NCI-H510A treated with DMSO at 0.1 percent for 48 hours (cell line): ENCODE results near the gene OLFML3.
"Not testable (repeated sequence)": the region's sequence is repeated elsewhere in the genome, so short reads cannot be mapped to it uniquely, and the experiment has no call there.

Experiments
- DNase-seq: peaks from one replicate; lab custom pipeline; 2025; lab: John Stamatoyannopoulos, UW

Gene OLFML3

DNA sequence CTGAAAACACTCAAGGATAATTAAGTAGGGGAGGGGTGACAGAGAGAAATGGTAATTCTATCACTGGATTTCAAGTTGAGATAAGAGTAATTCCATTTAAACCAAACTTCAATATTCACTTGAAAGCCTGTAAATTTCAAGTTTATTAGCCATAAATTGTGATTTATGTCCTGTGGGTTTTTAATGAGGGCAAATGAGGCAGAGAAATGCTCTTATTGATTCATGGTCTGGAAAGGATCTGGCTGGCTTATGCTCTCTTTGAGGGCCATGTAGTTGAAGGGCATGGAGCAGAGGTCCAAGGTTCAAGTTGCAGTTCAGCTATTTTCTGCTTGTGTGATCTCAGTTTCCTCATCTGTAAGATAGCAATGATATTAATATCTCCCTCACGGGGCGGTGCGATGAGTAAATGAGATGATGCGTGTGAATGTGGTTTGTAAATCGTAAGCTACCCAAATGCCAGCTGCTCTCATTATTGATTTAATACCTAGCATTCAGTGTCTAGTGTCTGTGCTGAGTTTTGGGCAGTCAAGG is 12.3 kb downstream of the OLFML3 start:
- DNase-seq, result no peak

DNA sequence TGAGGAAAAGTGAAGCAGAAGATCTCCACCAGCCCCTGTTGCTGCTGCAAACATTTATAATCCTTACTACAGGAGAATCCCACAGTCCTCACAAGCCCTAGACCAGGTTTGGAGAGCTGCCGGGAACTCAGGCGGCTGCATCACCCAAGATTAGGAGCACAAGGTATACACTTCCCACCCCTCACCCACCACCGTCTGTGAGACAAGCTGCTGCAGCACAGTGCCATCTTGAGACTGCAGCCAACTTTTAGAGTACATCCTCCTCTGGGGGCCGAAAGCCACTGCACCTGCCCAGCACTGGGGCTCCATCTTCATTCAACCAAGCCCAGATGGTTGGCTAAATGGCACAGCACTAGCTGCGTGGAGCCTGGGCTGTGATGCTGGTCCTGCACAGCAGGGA is 13.8 kb downstream of the OLFML3 start:
- DNase-seq, result no peak

DNA sequence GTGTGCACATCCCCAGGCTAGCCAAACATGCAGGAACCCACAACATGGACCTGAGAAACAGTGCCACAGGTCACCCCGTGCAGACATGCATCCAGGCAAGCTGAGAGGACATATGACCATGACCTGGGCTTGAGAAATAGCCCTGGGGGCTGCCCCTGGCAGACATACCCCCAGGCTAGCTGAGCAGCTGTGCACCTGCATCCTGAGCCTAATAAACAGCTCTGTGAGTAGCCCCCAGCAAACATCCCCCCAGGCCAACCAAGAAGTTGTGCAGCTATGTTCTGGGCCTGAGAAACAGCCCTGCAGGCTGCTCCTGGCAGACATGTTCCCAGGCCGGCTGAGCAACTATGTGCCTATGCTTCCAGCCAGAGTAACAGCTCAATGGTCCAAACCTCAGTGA is 14.5 kb downstream of the OLFML3 start:
- DNase-seq, result no peak

DNA sequence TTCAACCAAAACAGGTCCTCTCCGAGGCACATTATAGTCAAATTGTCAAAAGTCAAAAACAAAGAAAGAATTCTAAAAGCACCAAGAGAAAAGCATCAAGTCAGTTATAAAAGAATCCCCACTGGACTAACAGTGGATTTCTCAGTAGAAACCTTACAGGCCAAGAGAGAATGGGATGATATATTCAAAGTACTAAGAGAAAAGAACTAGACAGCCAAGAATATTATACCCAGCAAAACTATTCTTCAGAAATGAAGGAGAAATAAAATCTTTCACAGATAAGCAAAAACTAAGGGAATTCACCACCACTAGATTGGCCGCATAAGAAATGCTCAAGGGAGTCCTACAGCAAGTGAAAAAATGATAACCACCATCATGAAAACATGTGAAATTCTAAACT is 16.1 kb downstream of the OLFML3 start:
- DNase-seq, result no peak

DNA sequence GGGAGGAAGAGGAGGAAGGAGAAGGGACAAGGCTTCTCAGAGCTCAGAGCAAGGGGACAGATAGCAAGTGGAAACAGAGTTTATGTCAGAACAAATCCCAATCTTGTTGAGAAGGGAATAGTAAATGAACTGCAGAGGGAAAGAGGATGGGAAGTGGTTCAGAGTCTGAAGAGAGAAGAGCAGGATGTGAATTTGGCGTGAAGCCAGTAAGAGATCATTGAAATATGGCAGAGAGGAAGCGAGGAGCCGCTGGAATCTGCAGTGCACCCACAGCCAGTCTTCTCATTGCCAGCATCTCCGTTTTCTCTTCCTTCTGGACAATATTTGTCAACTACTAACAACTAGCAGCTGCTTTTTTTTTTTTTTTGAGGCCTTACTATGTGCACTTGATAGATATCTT is 19.1 kb downstream of the OLFML3 start:
- DNase-seq, result peak; percentile 68

DNA sequence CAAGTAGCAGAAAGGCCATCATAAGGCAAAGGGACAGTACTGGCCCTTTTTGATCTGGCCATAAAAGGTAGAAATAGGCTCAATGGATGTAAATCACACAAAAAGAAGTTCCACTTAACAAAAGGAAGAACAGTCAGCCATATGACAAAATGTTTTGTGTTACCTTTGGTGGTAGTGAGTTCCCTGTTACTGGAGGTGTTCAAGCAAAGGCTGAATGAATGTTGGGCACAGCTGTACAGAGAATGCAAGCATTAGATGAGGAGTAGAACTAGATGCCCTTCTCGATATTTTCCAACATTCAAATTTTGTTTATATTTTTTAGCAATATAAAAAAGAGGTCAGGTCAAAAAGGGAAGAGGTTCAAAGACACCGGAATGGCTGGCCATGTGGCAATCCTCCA is 20.0 kb downstream of the OLFML3 start:
- no peak for DNase-seq

DNA sequence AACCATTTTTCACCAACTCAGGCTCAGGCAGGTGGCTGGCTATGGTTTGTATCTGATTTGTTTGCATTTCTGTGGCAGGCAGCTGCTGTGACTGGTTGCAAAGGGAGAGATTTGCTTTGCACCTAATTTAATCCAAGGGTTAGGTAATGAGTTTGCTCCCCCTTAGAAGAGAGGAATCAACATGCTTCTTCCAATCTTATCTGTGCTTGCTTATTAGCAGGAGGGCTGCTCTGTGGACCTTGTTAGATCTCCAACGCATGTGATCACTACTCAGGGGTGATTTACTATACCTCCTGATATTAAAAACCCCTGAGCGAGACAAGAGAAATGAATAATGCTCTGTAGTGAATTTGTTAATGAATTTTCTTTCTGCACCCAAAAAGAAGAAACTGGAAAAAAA is 20.5 kb downstream of the OLFML3 start:
- DNase-seq, result peak; percentile 21

DNA sequence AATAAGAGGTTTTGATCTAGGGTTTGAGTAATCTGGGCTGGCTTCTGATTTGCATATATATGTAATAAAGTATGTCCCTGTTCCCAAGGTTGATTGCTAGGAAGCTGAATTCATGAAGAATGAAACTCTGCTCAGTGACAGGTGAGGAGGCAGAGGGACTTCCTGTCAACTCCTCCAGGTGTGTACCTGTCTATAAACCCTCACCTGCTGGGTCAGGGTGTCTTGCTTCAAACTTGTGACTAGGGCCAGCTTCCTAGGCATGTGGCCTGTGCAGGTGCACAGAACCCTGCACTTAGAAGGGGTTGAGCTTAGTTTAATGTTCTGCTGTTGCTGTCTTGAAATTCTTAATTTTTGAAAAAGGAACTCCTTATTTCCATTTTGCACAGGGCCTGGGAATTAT is 21.1 kb downstream of the OLFML3 start:
- DNase-seq, result peak; percentile 26

DNA sequence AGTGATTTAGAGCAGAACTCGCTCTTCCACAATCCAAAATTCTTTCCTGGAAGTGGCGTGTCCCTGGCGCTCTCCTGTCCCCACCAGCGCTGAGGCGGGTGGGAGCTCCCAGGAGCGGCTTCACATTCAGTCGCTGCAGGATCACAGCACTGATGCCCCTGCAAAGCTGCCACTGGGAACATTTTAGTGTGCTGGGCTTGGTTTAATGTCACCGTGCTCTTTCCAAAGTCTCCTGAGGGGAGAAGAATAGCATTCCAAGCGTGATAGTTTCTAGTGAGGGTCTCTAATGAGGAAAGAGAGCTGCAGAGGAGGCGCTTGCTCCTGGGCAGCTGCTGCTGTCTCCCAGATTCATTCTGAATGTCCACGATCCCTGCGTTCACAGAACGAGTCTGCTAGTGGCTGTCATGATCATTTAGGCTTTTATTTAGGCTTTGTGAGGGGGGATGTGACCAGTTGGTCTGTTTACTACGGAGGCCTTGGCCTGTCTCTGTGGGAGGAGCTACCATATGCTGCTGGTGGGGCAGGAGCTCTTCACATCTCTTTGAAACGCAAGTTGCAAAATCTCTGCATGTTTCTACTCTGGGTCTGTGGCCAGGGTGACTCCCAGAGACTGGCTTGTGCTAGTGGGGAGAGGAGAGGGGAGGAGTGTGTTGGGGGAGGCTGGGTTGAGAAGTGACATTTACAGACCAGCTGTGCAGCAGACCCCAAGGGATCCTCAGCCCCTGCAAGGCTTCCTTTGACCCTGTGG is 23.4 kb downstream of the OLFML3 start:
- DNase-seq, result no peak

DNA sequence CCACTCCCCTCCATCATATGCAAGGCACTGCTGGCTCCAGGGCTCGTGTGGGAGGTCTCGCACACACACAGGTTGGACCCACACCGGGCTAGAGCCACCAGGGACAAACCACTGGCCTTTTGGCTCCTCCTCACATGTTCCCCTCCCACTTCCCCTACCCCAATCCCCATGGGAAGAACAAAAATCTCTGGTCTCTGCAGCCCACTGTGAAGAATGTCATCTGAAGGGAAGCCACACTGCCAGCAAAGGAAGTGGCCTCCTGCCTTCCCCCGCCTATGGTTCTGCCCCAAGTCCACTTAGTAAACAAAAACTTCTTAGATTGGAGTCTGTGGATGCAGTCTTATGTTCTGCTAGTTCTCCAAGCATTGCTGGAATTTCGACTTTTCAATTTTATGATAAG is 24.2 kb downstream of the OLFML3 start:
- no peak for DNase-seq

DNA sequence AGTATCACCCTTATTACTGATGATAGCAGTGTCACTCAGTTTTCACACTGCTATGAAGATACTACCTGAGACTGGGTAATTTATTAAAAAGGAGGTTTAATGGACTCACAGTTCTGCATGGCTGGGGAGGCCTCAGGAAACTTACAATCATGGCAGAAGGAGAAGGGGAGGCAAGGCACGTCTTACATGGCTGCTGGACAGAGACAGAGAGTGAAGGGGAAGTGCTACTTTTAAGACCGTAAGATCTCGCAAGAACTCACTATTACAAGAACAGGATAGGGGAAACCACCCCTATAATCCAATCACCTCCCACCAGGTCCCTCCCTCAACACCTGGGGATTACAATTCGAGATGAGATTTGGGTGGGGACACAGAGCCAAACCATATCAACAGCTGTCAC is 27.6 kb downstream of the OLFML3 start:
- DNase-seq, result not testable (repeated sequence)

DNA sequence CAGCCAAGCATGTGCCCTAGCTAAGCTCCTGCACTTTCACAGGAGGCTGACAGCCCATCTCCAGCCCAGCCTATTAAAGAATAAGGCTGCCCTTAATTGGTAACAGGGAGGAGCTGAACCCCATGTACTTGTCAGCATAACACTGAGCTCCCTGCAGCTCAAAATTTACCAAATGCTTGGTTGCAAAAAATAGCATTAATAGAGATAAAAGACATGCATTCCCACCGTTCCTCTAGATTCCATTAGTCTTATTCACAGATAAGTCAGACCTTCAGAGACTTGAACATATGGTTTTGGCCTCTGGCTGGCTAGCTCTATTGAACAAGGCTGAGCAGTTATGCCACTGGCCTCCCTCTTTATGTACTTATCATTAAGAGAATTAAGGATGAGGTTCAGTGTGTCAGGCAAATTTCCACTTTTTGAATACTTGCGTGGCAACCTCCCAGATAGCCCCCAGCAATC is 29.2 kb downstream of the OLFML3 start:
- no peak for DNase-seq

DNA sequence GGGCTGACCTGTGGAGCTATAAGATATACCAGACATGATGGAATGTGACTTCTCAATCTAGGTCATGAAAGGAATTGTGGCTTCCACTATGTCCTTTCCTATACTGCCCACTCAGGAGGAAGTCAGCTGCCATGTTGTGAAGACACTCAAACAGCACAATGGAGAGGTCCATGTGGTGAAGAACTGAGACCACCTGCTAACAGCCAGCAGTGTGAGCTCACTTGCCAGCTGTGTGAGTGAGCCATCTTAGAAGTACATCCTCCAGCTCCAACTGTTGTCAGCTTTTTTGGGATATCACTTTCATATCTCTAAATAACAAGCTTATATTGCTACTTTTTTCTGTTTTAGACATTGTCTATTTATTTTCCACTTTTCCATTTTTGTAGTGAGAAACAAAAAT is 29.7 kb downstream of the OLFML3 start:
- DNase-seq, result no peak

DNA sequence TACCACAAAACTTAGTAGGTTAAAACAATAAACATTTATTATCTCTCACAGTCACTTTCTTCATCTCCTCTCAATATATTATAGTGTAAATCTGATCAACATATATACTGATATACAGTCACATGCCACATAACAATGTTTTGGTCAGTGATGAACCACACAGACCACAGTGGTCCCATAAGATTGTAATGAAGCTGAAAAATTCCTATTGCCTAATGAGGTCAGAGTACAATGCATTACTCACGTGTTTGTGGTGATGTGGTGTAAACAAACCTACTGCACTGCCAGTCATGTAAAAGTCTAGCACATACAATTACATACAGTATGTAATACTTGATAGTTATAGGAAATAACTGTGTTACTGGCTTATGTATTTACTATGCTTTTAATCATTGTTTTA is 30.1 kb downstream of the OLFML3 start:
- no peak for DNase-seq

DNA sequence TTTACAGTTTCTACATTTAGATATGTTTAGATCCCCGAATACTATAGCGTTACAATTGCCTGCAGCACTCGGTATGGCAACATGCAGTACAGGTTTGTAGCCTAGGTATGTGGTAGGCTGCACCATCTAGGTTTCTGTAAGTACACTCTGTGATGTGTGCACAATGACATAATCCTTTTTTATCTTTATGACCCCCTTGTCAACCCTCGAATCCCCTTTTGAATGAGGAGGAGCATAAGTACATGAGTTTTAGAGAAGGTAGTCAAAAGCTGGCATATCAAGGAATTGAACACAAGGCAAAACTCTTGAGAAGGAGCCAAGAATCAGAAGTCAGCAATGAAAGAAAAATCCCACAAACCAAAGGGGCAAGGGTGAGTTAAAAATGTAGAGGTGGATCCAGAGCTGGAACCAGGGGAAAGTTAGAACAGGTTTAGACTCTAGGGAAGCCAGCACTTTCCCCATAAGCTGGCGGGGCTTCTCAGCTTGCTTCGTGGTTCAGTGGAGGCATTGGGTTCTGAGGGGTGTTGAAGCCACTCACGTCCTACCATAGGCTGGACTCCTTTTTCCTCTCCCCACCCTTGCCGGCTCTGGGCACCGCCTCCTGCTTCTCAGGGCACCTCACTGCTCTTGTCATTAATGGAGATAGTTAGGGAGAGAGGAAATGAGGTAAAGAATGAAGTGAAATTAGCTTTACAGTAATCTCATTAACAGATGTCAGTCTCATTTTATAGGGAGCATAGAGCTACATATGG is 31.3 kb downstream of the OLFML3 start:
- no peak for DNase-seq

DNA sequence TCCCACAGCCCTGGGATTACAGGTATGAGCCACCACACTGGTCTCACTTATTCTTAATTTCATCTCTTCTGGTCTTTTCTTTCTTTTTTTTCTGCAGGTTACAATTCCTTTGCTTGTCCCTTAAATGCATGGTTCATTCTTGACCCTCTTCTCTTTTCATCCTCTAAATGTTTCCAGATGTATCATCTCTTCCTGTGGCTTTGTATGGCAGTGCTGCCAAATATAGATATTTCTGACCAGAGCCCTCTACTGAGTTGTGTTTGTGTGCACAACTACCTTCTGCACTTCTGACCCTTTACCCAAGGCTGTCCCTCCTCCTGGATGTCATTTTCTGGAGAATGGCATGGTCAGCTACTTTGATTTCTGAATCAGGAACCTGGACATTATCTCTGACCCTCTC is 32.5 kb downstream of the OLFML3 start:
- no peak for DNase-seq

DNA sequence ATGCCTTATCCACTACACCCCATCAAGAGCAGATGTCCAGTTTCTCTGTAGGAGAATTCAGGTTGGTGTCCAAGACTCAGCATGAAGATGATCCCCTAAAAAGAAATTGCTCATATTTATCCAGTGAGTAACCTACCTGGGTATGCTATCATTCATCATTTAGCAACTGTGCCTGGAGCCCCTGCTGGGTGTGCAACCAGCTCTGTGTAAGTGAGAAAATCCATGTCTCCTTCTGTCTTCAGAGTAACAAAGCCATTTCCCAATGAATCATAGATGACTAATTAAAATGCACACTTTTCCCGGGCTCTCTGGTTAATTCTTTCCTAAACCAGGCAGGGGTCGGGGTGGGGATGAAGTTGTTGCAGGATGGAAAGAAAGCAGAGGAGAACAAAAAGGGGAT is 35.8 kb downstream of the OLFML3 start:
- no peak for DNase-seq

DNA sequence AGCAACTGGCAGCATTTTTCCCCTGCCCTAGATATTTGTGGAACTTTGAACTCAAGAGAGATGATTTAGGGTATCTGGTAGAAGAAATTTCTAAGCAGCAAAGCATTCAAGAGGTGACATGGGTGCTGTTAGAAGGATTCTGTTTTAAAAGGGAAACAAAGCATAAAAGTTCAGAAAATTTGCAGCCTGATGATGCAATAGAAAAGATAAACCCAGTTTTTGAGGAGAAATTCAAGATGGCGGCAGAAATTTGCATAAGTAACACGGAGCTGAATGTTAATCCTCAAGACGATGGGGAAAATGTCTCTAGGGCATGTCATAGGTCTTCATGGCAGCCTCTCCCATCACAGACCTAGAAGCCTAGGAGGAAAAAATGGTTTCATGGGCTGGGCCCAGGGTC is 40.5 kb downstream of the OLFML3 start:
- not testable (repeated sequence) for DNase-seq

DNA sequence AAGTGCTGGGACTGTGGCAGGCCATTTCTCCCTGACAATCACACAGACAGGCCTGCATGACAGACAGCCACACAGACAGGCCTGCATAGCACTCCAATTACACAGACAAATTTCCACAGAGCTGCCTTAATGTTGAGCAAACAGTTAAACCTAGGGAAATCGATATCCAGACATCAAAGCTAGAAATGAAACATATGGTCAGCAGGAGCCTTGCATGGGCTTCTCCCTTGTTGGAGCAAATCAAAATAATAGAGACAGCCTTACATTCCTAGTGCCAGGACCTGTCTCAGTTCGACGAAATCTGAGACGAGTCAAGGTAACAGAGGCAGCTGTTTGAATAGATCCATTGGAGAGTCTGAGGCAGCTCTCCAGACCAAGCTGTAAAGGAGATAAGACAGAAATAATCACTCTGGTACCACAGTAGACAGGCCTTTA is 42.4 kb downstream of the OLFML3 start:
- peak; percentile 29 for DNase-seq

DNA sequence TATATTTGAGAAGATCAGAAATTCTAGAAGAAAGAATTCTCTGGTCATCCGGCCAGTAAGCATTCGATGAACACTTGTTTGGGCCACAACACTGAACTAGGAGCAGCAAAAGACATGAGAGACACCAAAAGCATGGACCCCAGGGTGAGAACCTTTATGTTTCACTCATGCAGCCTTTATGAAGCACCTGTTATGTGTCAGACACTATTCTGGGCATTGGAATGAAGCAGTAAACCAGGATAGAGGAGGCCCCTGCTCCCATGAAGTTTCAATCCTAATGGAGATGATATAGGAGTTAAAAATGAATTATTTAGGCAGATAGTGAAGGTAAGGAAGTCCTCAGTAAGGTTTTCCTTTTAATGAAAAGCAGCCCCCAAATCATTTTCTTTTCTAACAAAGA is 43.6 kb downstream of the OLFML3 start:
- no peak for DNase-seq

DNA sequence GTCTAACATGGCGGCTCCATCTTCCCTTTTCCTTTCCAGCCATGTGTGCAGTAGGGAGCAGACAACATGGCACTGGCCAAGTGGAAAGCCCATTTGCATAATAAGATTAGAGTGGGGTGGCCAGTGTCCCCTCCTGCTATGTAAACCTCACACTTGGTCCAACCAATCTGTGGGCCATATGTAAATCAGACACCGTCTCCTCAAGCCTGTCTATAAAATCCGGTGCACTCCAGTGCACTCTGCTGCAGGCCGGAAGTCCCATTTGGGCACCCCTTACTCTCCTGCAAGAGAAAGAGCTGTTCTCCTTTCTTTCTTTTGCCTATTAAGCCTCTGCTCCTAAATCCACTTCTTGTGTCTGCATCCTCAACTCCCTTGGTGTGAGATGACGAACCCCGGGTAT is 44.1 kb downstream of the OLFML3 start:
- peak; percentile 25 for DNase-seq

DNA sequence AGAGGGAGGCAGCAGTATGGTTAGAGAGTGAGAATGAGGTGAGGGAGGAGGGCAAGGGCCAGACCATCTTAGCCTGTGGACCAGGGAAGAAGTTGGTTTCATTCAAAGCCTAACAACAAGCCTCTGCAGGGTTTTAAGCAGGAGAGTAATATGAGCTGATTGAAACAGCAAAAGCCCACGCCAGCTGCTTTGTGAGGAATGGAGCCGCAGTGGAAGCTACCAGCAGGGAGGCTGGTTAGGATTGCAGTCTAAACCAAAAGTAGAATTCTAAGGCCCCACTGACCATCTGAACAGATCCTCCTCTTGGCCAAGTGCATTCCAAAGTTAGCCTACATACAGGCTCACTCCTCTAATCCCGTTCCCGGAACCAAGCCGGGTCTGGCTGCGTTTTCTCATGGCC is 44.8 kb downstream of the OLFML3 start:
- DNase-seq, result peak; percentile 8
